ENCODE measurements around the gene KCMF1.
A peak's percentile ranks its signal among the peaks of the same experiment; 100 is the strongest.

KCMF1 gene

GRCh38 chr2:85063981-85064599 is 93.1 kb downstream of the KCMF1 start:
- TF ChIP-seq CTCF (IDR thresholded peaks at IDR 0.05): no peak

- no peak for TF ChIP-seq CTCF (IDR thresholded peaks at IDR 0.05)
Observed at GRCh38 chr2:85064927-85065577, 94.1 kb downstream of the KCMF1 start.

GRCh38 chr2:85066006-85066740 is 95.2 kb downstream of the KCMF1 start:
- no peak for TF ChIP-seq CTCF (IDR thresholded peaks at IDR 0.05)

- TF ChIP-seq CTCF (IDR thresholded peaks at IDR 0.05): peak; percentile 76
Observed at GRCh38 chr2:85066874-85067351, 96.0 kb downstream of the KCMF1 start.

- TF ChIP-seq CTCF (IDR thresholded peaks at IDR 0.05): no peak
Observed at GRCh38 chr2:85071096-85071495, 100.1 kb downstream of the KCMF1 start.

GRCh38 chr2:85073033-85073432 is 102.1 kb downstream of the KCMF1 start:
- no peak for TF ChIP-seq CTCF (IDR thresholded peaks at IDR 0.05)

GRCh38 chr2:85076618-85077274 is 105.8 kb downstream of the KCMF1 start:
- TF ChIP-seq CTCF (IDR thresholded peaks at IDR 0.05): no peak

Data from LNCAP (cell line).